HEK293 (cell line): ENCODE results near the gene MAML1.

Experiments used
- CTCF ChIA-PET: fragments of 350-600 bp; formaldehyde crosslinking; extraction: SDS; loops from one replicate; lab custom pipeline; 2021; ENCODE audit warnings: antibody characterized with exemption; lab: Yijun Ruan, JAX
- POLR2A ChIA-PET: fragments of 300-600 bp; formaldehyde crosslinking; extraction: SDS; loops from one replicate; lab custom pipeline; 2020; ENCODE audit warnings: antibody characterized with exemption, inconsistent platforms; lab: Yijun Ruan, JAX
- H3K27ac ChIP-seq: fragments of 200-500 bp; sonication (Bioruptor generic); 2 replicates; pipeline ENCODE4 v1.5.1; 2014; ENCODE audit warnings: low read depth, low read length, control low read depth, inconsistent platforms; ENCODE audit errors: extremely low read depth
- H3K36me3 ChIP-seq, 2 experiments: fragments of 200-500 bp in 1 of 2; sonication (Bioruptor generic) in 1 of 2; 1 replicate in 1 of 2; 2 replicates in 1 of 2; pipeline ENCODE4 v1.5.1; 2014 to 2017; ENCODE audit warnings: inconsistent platforms in 2 of 2, low read length in 2 of 2; ENCODE audit not compliant: control insufficient read depth in 2 of 2, insufficient read depth in 1 of 2
- H3K4me1 ChIP-seq: fragments of 200-500 bp; sonication (Bioruptor generic); 2 replicates; pipeline ENCODE4 v1.5.1; 2014; ENCODE audit warnings: mild to moderate bottlenecking, low read length, inconsistent platforms; ENCODE audit not compliant: control insufficient read depth, insufficient read depth
- H3K4me3 ChIP-seq: 2 replicates; pipeline ENCODE4 v1.5.1; 2011; ENCODE audit warnings: low read depth, mild to moderate bottlenecking, control low read depth, low read length, moderate library complexity
- H3K9me3 ChIP-seq: fragments of 200-500 bp; sonication (Bioruptor generic); 2 replicates; pipeline ENCODE4 v1.5.1; 2014; ENCODE audit warnings: low read depth, low read length, inconsistent platforms; ENCODE audit not compliant: control insufficient read depth, insufficient read depth
- BCL11B ChIP-seq: fragments of 450-650 bp; formaldehyde crosslinking; IDR thresholded peaks from 2 replicates; pipeline ENCODE4 v1.5.1; 2016; ENCODE audit warnings: low read depth, missing biosample characterization, missing genetic modification characterization
- CTCF ChIP-seq: fragments of 450-650 bp; formaldehyde crosslinking; IDR thresholded peaks from 2 replicates; pipeline ENCODE4 v1.5.1; 2016; ENCODE audit warnings: missing biosample characterization, missing genetic modification characterization
- GLIS2 ChIP-seq: fragments of 450-650 bp; formaldehyde crosslinking; IDR thresholded peaks from 2 replicates; pipeline ENCODE4 v1.5.1; 2016; ENCODE audit warnings: missing biosample characterization, missing genetic modification characterization
- KLF1 ChIP-seq: fragments of 450-650 bp; formaldehyde crosslinking; IDR thresholded peaks from 2 replicates; pipeline ENCODE4 v1.5.1; 2016; ENCODE audit warnings: missing biosample characterization, missing genetic modification characterization
- KLF16 ChIP-seq: fragments of 450-650 bp; formaldehyde crosslinking; IDR thresholded peaks from 2 replicates; pipeline ENCODE4 v1.5.1; 2017; ENCODE audit warnings: missing biosample characterization, missing genetic modification characterization
- MZF1 ChIP-seq: fragments of 450-650 bp; formaldehyde crosslinking; IDR thresholded peaks from 2 replicates; pipeline ENCODE4 v1.5.1; 2017; ENCODE audit warnings: missing biosample characterization, missing genetic modification characterization, borderline replicate concordance
- SCRT2 ChIP-seq: fragments of 450-650 bp; formaldehyde crosslinking; IDR thresholded peaks from 2 replicates; pipeline ENCODE4 v1.5.1; 2016; ENCODE audit warnings: missing biosample characterization, missing genetic modification characterization
- TCF7L2 ChIP-seq: IDR thresholded peaks from 2 replicates; pipeline ENCODE4 v1.6.1; 2011; ENCODE audit warnings: low read depth, mild to moderate bottlenecking, inconsistent platforms, low read length, moderate library complexity, borderline replicate concordance
- YY1 ChIP-seq: fragments of 450-650 bp; formaldehyde crosslinking; IDR thresholded peaks from 2 replicates; pipeline ENCODE4 v1.5.1; 2018; ENCODE audit warnings: missing biosample characterization, missing genetic modification characterization
- ZBTB20 ChIP-seq: fragments of 450-650 bp; formaldehyde crosslinking; IDR thresholded peaks from 2 replicates; pipeline ENCODE4 v1.5.1; 2016; ENCODE audit warnings: missing biosample characterization, missing genetic modification characterization
- ZBTB6 ChIP-seq: fragments of 450-650 bp; formaldehyde crosslinking; IDR thresholded peaks from 2 replicates; pipeline ENCODE4 v1.5.1; 2017; ENCODE audit warnings: missing biosample characterization, missing genetic modification characterization
- ZBTB7A ChIP-seq: fragments of 450-650 bp; formaldehyde crosslinking; IDR thresholded peaks from 2 replicates; pipeline ENCODE4 v1.5.1; 2016; ENCODE audit warnings: low read depth, missing biosample characterization, missing genetic modification characterization
- ZFP69B ChIP-seq: fragments of 450-650 bp; formaldehyde crosslinking; IDR thresholded peaks from 2 replicates; pipeline ENCODE4 v1.5.1; 2016; ENCODE audit warnings: missing biosample characterization, missing genetic modification characterization
- ZIC2 ChIP-seq: fragments of 450-650 bp; formaldehyde crosslinking; IDR thresholded peaks from 2 replicates; pipeline ENCODE4 v1.5.1; 2016; ENCODE audit warnings: missing biosample characterization, missing genetic modification characterization
- ZNF169 ChIP-seq: fragments of 450-650 bp; formaldehyde crosslinking; IDR thresholded peaks from 2 replicates; pipeline ENCODE4 v1.5.1; 2016; ENCODE audit warnings: missing biosample characterization, missing genetic modification characterization
- ZNF184 ChIP-seq: fragments of 450-650 bp; IDR thresholded peaks from 2 replicates; pipeline ENCODE4 v1.5.1; 2018; ENCODE audit warnings: missing biosample characterization, mild to moderate bottlenecking, missing genetic modification characterization
- ZNF341 ChIP-seq: fragments of 450-650 bp; formaldehyde crosslinking; IDR thresholded peaks from 2 replicates; pipeline ENCODE4; 2016; ENCODE audit warnings: low read depth, missing biosample characterization, missing genetic modification characterization
- ZNF354C ChIP-seq: fragments of 450-650 bp; formaldehyde crosslinking; IDR thresholded peaks from 2 replicates; pipeline ENCODE4 v1.5.1; 2016; ENCODE audit warnings: missing biosample characterization, missing genetic modification characterization, low read depth, borderline replicate concordance
- ZNF37A ChIP-seq: fragments of 450-650 bp; IDR thresholded peaks from 2 replicates; pipeline ENCODE4 v1.5.1; 2018; ENCODE audit warnings: missing biosample characterization, missing genetic modification characterization
- ZNF423 ChIP-seq: fragments of 450-650 bp; formaldehyde crosslinking; IDR thresholded peaks from 2 replicates; pipeline ENCODE4 v1.5.1; 2016; ENCODE audit warnings: missing biosample characterization, missing genetic modification characterization
- ZNF514 ChIP-seq: fragments of 450-650 bp; formaldehyde crosslinking; IDR thresholded peaks from 2 replicates; pipeline ENCODE4 v1.5.1; 2016; ENCODE audit warnings: missing biosample characterization, missing genetic modification characterization
- ZNF549 ChIP-seq: fragments of 450-650 bp; IDR thresholded peaks from 2 replicates; pipeline ENCODE4 v1.5.1; 2018; ENCODE audit warnings: missing biosample characterization, missing genetic modification characterization, mild to moderate bottlenecking, inconsistent platforms, moderate library complexity
- ZNF561 ChIP-seq: fragments of 450-650 bp; IDR thresholded peaks from 2 replicates; pipeline ENCODE4 v1.5.1; 2018; ENCODE audit warnings: missing biosample characterization, missing genetic modification characterization, borderline replicate concordance
- ZNF610 ChIP-seq: fragments of 450-650 bp; formaldehyde crosslinking; IDR thresholded peaks from 2 replicates; pipeline ENCODE4 v1.5.1; 2016; ENCODE audit warnings: missing biosample characterization, missing genetic modification characterization, borderline replicate concordance
- ZNF629 ChIP-seq: fragments of 450-650 bp; formaldehyde crosslinking; IDR thresholded peaks from 2 replicates; pipeline ENCODE4 v1.5.1; 2017; ENCODE audit warnings: missing biosample characterization, missing genetic modification characterization
- ZNF677 ChIP-seq: fragments of 450-650 bp; IDR thresholded peaks from 2 replicates; pipeline ENCODE4 v1.5.0; 2018; ENCODE audit warnings: missing biosample characterization, mild to moderate bottlenecking, missing genetic modification characterization, moderate library complexity
- ZNF707 ChIP-seq: fragments of 450-650 bp; formaldehyde crosslinking; IDR thresholded peaks from 2 replicates; pipeline ENCODE4 v1.5.1; 2016; ENCODE audit warnings: missing biosample characterization, missing genetic modification characterization
- ZNF747 ChIP-seq: fragments of 450-650 bp; formaldehyde crosslinking; IDR thresholded peaks from 2 replicates; pipeline ENCODE4 v1.5.1; 2016; ENCODE audit warnings: missing biosample characterization, missing genetic modification characterization
- ZNF76 ChIP-seq: fragments of 450-650 bp; formaldehyde crosslinking; IDR thresholded peaks from 2 replicates; pipeline ENCODE4; 2016; ENCODE audit warnings: low read depth, missing biosample characterization, missing genetic modification characterization, borderline replicate concordance
- ZNF768 ChIP-seq: fragments of 450-650 bp; formaldehyde crosslinking; IDR thresholded peaks from 2 replicates; pipeline ENCODE4 v1.5.1; 2018; ENCODE audit warnings: missing biosample characterization, mild to moderate bottlenecking, missing genetic modification characterization
- ZNF785 ChIP-seq: fragments of 450-650 bp; formaldehyde crosslinking; IDR thresholded peaks from 2 replicates; pipeline ENCODE4 v1.5.1; 2016; ENCODE audit warnings: missing biosample characterization, missing genetic modification characterization
- ZNF837 ChIP-seq: fragments of 450-650 bp; formaldehyde crosslinking; IDR thresholded peaks from 2 replicates; pipeline ENCODE4 v1.5.1; 2016; ENCODE audit warnings: missing biosample characterization, missing genetic modification characterization
- TF ChIP-seq, protein P1 (sequence below): fragments of 450-650 bp; formaldehyde crosslinking; IDR thresholded peaks from 2 replicates; pipeline ENCODE4 v1.5.1; 2016; ENCODE audit warnings: missing biosample characterization, missing genetic modification characterization
- TF ChIP-seq, protein P2 (sequence below): fragments of 450-650 bp; formaldehyde crosslinking; IDR thresholded peaks from 2 replicates; pipeline ENCODE4 v1.5.1; 2017; ENCODE audit warnings: missing biosample characterization, missing genetic modification characterization

Gene MAML1

DNA sequence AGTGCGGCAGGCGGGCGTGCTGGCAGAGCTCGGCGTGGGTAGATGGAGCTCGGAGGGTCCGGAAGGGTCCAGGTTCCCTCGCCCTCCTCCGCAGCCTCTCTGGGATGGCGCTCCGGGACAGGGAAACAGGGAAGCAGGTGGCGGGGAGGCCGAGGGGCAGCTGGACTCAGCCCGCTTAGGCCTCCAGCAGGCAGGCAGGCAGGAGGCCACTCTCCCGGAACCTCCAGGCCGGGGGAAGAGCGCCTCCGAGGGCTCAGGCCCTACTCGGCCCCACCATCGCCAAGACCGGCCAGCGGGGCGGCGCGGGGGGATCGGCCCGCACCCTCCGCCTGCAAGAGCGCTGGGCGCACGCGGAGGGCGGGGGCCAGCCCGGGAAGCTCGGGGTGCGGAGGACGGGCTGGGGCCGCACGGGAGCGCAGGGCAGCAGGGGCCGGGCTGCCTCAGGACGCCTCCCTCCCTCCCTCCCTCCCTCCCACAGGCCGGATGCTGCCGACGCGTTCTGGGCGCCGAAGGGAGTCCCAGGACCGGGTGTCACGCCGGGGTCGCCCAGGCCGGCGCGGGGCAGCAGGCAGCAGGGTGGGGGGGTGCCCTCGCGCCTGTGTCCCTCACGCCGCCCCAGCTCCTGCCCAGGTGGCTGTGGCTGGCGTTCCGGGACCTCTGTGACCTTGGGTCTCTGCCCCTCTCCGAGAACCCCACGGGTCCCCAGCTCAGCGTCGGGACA is 73.1 kb downstream of the MAML1 start:
- H3K4me1 ChIP-seq = peaks cover 22% of the 10 kb centered on the region
- peak overlapping the region; percentile 76 for H3K4me3 ChIP-seq
- POLR2A ChIA-PET = interaction anchor here (0.9 to 2.1 kb wide), 6 partner anchors 9 to 182 kb away, joined by 3 to 9 read pairs (median 4); partner anchors contain the start of genes HNRNPH1 and SQSTM1
- peak overlapping the region; percentile 89; the same call in 1 of the 2 replicates for H3K27ac ChIP-seq
- H3K9me3 ChIP-seq = no peaks in the 10 kb centered on the region
- H3K36me3 ChIP-seq = peaks cover 0 to 24% of the 10 kb centered on the region in 2 experiments; a peak in 2 of 3 replicates
- CTCF ChIA-PET = interaction anchor here (0.6 to 0.8 kb wide), 2 partner anchors 13 to 22 kb away, joined by 3 read pairs; no protein-coding TSS in a partner anchor
- TF ChIP-seq ZBTB7A (tag by site-specific recombination) = no peak
- no peak for TF ChIP-seq KLF16
- TF ChIP-seq ZNF184 (tag by site-specific recombination) = 0 out of 2 replicates have a peak, but pooled peaks have one; percentile 20
- no peak for TF ChIP-seq ZNF561 (tag by site-specific recombination)
- peak; percentile 30; the same call in 1 of the 2 replicates for TF ChIP-seq KLF1
- peak; percentile 52; the same call in 1 of the 2 replicates for TF ChIP-seq ZIC2
- no peak for TF ChIP-seq ZFP69B (tag by site-specific recombination)
- no peak for TF ChIP-seq ZNF768 (tag by site-specific recombination)
- no peak for TF ChIP-seq ZNF629
- TF ChIP-seq ZBTB20 (tag by site-specific recombination) = peak; percentile 64
- TF ChIP-seq ZNF341 (tag by site-specific recombination) = peak; percentile 33; the same call in 1 of the 2 replicates
- no peak for TF ChIP-seq ZNF514 (tag by site-specific recombination)
- no peak for TF ChIP-seq ZNF169
- TF ChIP-seq TCF7L2 = no peak
- peak; percentile 67; the same call in 1 of the 2 replicates for TF ChIP-seq SCRT2
- no peak for TF ChIP-seq ZNF76 (tag by site-specific recombination)
- TF ChIP-seq, protein P1, sequence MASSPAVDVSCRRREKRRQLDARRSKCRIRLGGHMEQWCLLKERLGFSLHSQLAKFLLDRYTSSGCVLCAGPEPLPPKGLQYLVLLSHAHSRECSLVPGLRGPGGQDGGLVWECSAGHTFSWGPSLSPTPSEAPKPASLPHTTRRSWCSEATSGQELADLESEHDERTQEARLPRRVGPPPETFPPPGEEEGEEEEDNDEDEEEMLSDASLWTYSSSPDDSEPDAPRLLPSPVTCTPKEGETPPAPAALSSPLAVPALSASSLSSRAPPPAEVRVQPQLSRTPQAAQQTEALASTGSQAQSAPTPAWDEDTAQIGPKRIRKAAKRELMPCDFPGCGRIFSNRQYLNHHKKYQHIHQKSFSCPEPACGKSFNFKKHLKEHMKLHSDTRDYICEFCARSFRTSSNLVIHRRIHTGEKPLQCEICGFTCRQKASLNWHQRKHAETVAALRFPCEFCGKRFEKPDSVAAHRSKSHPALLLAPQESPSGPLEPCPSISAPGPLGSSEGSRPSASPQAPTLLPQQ (tag by site-specific recombination) = no peak
- no peak for TF ChIP-seq ZNF677 (tag by site-specific recombination)
- TF ChIP-seq GLIS2 = peak; percentile 68
- no peak for TF ChIP-seq ZNF354C (tag by site-specific recombination)
- no peak for TF ChIP-seq MZF1 (tag by site-specific recombination)
- TF ChIP-seq ZNF610 (tag by site-specific recombination) = no peak
- TF ChIP-seq ZNF837 (tag by site-specific recombination) = no peak
- 0 out of 2 replicates have a peak, but pooled peaks have one; percentile 24 for TF ChIP-seq CTCF (tag by site-specific recombination)
- TF ChIP-seq ZNF707 = no peak
- TF ChIP-seq, protein P2, sequence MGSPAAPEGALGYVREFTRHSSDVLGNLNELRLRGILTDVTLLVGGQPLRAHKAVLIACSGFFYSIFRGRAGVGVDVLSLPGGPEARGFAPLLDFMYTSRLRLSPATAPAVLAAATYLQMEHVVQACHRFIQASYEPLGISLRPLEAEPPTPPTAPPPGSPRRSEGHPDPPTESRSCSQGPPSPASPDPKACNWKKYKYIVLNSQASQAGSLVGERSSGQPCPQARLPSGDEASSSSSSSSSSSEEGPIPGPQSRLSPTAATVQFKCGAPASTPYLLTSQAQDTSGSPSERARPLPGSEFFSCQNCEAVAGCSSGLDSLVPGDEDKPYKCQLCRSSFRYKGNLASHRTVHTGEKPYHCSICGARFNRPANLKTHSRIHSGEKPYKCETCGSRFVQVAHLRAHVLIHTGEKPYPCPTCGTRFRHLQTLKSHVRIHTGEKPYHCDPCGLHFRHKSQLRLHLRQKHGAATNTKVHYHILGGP = no peak
- TF ChIP-seq ZNF747 (tag by site-specific recombination) = no peak
- TF ChIP-seq ZNF423 (tag by site-specific recombination) = peak; percentile 91
- 0 out of 2 replicates have a peak, but pooled peaks have one; percentile 11 for TF ChIP-seq BCL11B (tag by site-specific recombination)
- TF ChIP-seq YY1 (tag by site-specific recombination) = no peak
- TF ChIP-seq ZNF549 (tag by site-specific recombination) = no peak
- peak; percentile 53; the same call in 1 of the 2 replicates for TF ChIP-seq ZBTB6 (tag by site-specific recombination)
- TF ChIP-seq ZNF785 (tag by site-specific recombination) = no peak
- TF ChIP-seq ZNF37A = no peak
